Adrenal gland (tissue), 12 donors: Measurements from ENCODE around the gene OTX1. TPM values are rescaled to one million over a fixed set of nuclear protein-coding genes. Genes with fewer than 3 reads are reported as not detected.

Source experiments
- DNase-seq, 7 donors: peaks; one replicate each; pipeline ENCODE4 v3.0.0-alpha.2; 2019 to 2020
- H3K27ac ChIP-seq, 5 donors: fragments of 200-600 bp; sonication (generic) in 4 of 5; 1 replicate in 3 of 5; 2 replicates in 2 of 5; pipeline versions ENCODE4 v1.5.1 to v1.8.0; 2016 to 2020; ENCODE audit warnings: mild to moderate bottlenecking in 1 of 5
- H3K27me3 ChIP-seq: fragments of 200-600 bp; 2 replicates; pipeline ENCODE4 v1.8.0; 2021
- H3K36me3 ChIP-seq, 2 donors: fragments of 200-600 bp; replicated peaks in 1 of 2; 1 replicate in 1 of 2; 2 replicates in 1 of 2; pipeline versions ENCODE4 v1.5.1 to v1.8.0; 2018 to 2022
- H3K4me1 ChIP-seq, 2 donors: fragments of 200-600 bp; replicated peaks in 1 of 2; 1 replicate in 1 of 2; 2 replicates in 1 of 2; pipeline versions ENCODE4 v1.5.1 to v1.8.0; 2018 to 2021
- H3K4me3 ChIP-seq, 4 donors: fragments of 200-600 bp; sonication (generic) in 3 of 4; one replicate each; pipeline ENCODE4 v1.5.1; 2016 to 2018
- H3K9me3 ChIP-seq, 3 donors: fragments of 200-600 bp; sonication (generic) in 1 of 3; replicated peaks in 1 of 3; 1 replicate in 2 of 3; 2 replicates in 1 of 3; pipeline versions ENCODE4 v1.5.1 to v1.8.0; 2016 to 2021
- CTCF ChIP-seq, 6 experiments: fragments of 450-650 bp in 4 of 6; fragments of 200-600 bp in 2 of 6; sonication (generic) in 1 of 6; IDR thresholded peaks; 1 replicate in 5 of 6; 2 replicates in 1 of 6; pipeline versions ENCODE4 v1.5.1 to v1.8.0; 2016 to 2021; ENCODE audit warnings: antibody characterized with exemption in 6 of 6, mild to moderate bottlenecking in 2 of 6, moderate library complexity in 1 of 6
- POLR2A ChIP-seq, 2 donors: fragments of 450-650 bp; IDR thresholded peaks; one replicate each; pipeline ENCODE4 v1.6.1; 2017; ENCODE audit warnings: antibody characterized with exemption in 2 of 2, mild to moderate bottlenecking in 2 of 2, moderate library complexity in 1 of 2
- WGBS, 4 donors: extraction: QIAGEN DNeasy Blood & Tissue Kit in 2 of 4; methylation state at CpG; one replicate each; pipeline versions ENCODE4 v1.1.5 to v1.1.7; 2013 to 2017; 5-methylcytosine and 5-hydroxymethylcytosine counted together
- intact Hi-C, 2 donors: fragments of 100-400 bp; cut with DNase I; formaldehyde crosslinking; loops; one replicate each; pipeline versions ENCODE4 v1.14.1 to v1.15.0; 2022 to 2023
- polyA plus RNA-seq, 3 donors: library from polyadenylated mRNA; stranded (reverse); fragments of 200-250 nt in 2 of 3; fragments of 350-450 nt in 1 of 3; fragmentation: Illumina TruSeq in 1 of 3; extraction: RNeasy Lipid Tissue Mini Kit (QIAGEN cat#74804) in 1 of 3; gene quantifications; one replicate each; pipeline ENCODE4 v1.2.3, GENCODE V29; 2013 to 2014
- total RNA-seq, 9 donors: library from RNA; depleted of rRNA in 4 of 9; stranded (reverse); fragments of >200 nt in 4 of 9; fragments of 120-200 nt in 1 of 9; fragmentation: NEBNext Ultra II Directional in 1 of 9; extraction: Animal tissue kit (Norgen Biotek cat#: 25700) in 1 of 9; gene quantifications; one replicate each; pipeline versions ENCODE4 v1.1.0 to v1.2.4, GENCODE V29; 2013 to 2023
- donor health status: healthy with polysubstance abuse.
- donor health status: Bipolar disorder and iron deficiency.
- donor health status: DM: yes; HTN: yes; CAD: no.
- donor health status: DM: no; HTN: no; CAD: no.
- donor health status: DM: no; HTN: no; CAD: no.
- donor health status: DM: yes; HTN: yes; CAD: no.

OTX1 gene
- total and polyA plus RNA-seq, 12 donors = 0.24 TPM; not detected in 11

GRCh38 chr2:63049211-63049969 lies 1.2 kb upstream of the OTX1 start:
- DNase-seq = no peak
- no peaks in the 10 kb centered on the region for H3K36me3 ChIP-seq
- TF ChIP-seq CTCF (IDR thresholded peaks at IDR 0.05) = no peak
- no peak for TF ChIP-seq POLR2A (IDR thresholded peaks at IDR 0.05)
- H3K4me3 ChIP-seq = peak overlapping the region in 2 of 4 donors; percentile 42 to 72
- intact Hi-C loops = no loop called here
- H3K27me3 ChIP-seq = peaks cover 64% of the 10 kb centered on the region
- H3K4me1 ChIP-seq = peaks cover 17 to 28% of the 10 kb centered on the region in 2 donors
- H3K27ac ChIP-seq = no peak overlapping the region
- 11 to 15% (median 13%) methylated on average over 24 to 39 of the region's 39 CpGs for WGBS, 4 donors
- no peaks in the 10 kb centered on the region for H3K9me3 ChIP-seq

GRCh38 chr2:63049970-63050333 lies 678 bp upstream of the OTX1 start:
- no peaks in the 10 kb centered on the region for H3K9me3 ChIP-seq
- 1 to 6% (median 3%) methylated on average over 8 to 31 of the region's 31 CpGs for WGBS, 4 donors
- H3K4me3 ChIP-seq = peak overlapping the region in 2 of 4 donors; percentile 42 to 72
- TF ChIP-seq CTCF (IDR thresholded peaks at IDR 0.05) = no peak
- no peak for TF ChIP-seq POLR2A (IDR thresholded peaks at IDR 0.05)
- peak in 1 of 7 donors; percentile 14 for DNase-seq
- no peak overlapping the region for H3K27ac ChIP-seq
- no peaks in the 10 kb centered on the region for H3K36me3 ChIP-seq
- H3K4me1 ChIP-seq = peaks cover 17 to 28% of the 10 kb centered on the region in 2 donors
- peaks cover 69% of the 10 kb centered on the region for H3K27me3 ChIP-seq
- intact Hi-C loops = no loop called here

GRCh38 chr2:63051042-63051794 lies 588 bp downstream of the OTX1 start:
- Histone ChIP-seq H3K4me1 (peaks cover 17 to 36% of the 10 kb centered on the region in 2 donors), H3K36me3 (no peaks in the 10 kb centered on the region), H3K27me3 (peaks cover 75% of the 10 kb centered on the region), H3K27ac (no peak overlapping the region), H3K9me3 (no peaks in the 10 kb centered on the region), H3K4me3 (peak overlapping the region in 2 of 4 donors; percentile 42 to 72)
- 9 to 14% (median 12%) methylated on average over 22 to 42 of the region's 42 CpGs for WGBS, 4 donors
- no peak for DNase-seq
- TF ChIP-seq POLR2A (IDR thresholded peaks at IDR 0.05) = no peak
- TF ChIP-seq CTCF (IDR thresholded peaks at IDR 0.05) = no peak
- intact Hi-C loops = no loop called here

GRCh38 chr2:63051795-63052333 lies 1.2 kb downstream of the OTX1 start:
- TF ChIP-seq CTCF (IDR thresholded peaks at IDR 0.05) (no peak), POLR2A (IDR thresholded peaks at IDR 0.05) (no peak)
- peaks cover 17 to 40% of the 10 kb centered on the region in 2 donors for H3K4me1 ChIP-seq
- DNase-seq = no peak
- no peak overlapping the region for H3K27ac ChIP-seq
- H3K9me3 ChIP-seq = no peaks in the 10 kb centered on the region
- 60 to 78% (median 67%) methylated on average over 9 to 42 of the region's 42 CpGs for WGBS, 4 donors
- H3K36me3 ChIP-seq = no peaks in the 10 kb centered on the region
- intact Hi-C loops = no loop called here
- peak overlapping the region in 1 of 4 donors; percentile 72 for H3K4me3 ChIP-seq
- peaks cover 75% of the 10 kb centered on the region for H3K27me3 ChIP-seq
